ENCODE measurements around the gene CHAD. TPM values are rescaled to one million over a fixed set of nuclear protein-coding genes. Genes with fewer than 3 reads are reported as not detected.

Gene CHAD
- total and polyA plus RNA-seq, 2 donors (not counting 1 experiment from before 2014, with no cell fraction given) = 3.5 to 4.4 TPM

GRCh38 chr17:50451943-50452629 lies 16.6 kb downstream of the CHAD start:
- Histone ChIP-seq H3K27ac (ENCODE audit: low read length in 2 of 2) (peak overlapping the region; percentile 17 to 76), H3K27me3 (replicated peaks in 1 of 4; ENCODE audit: control extremely low read depth in 1 of 4, control insufficient read depth in 3 of 4, insufficient read depth in 4 of 4, low read length in 3 of 4) (no peaks in the 10 kb centered on the region), H4K20me1 (ENCODE audit: control insufficient read depth, insufficient read depth, low read length, poor library complexity, severe bottlenecking) (no peaks in the 10 kb centered on the region), H3K79me2 (ENCODE audit: control insufficient read depth, insufficient read depth, low read length) (peaks cover 7% of the 10 kb centered on the region), H3K9me3 (ENCODE audit: control extremely low read depth in 1 of 3, control insufficient read depth in 2 of 3, insufficient read depth in 1 of 3, low read length in 2 of 3) (no peaks in the 10 kb centered on the region), H3K36me3 (replicated peaks in 1 of 2; ENCODE audit: control extremely low read depth in 1 of 2, control insufficient read depth in 1 of 2, extremely low read depth in 1 of 2, insufficient read depth in 2 of 2, low read length in 1 of 2) (no peaks in the 10 kb centered on the region), H3K4me2 (replicated peaks; ENCODE audit: low read depth, low read length, poor library complexity, severe bottlenecking) (peak overlapping the region; percentile 56), H2AFZ (ENCODE audit: insufficient read depth, low read depth, low read length, poor library complexity, severe bottlenecking) (peak overlapping the region; percentile 42), H3K4me3 (ENCODE audit: control extremely low read depth in 1 of 5, extremely low read depth in 1 of 5, insufficient read depth in 1 of 5, low read depth in 2 of 5, low read length in 4 of 5) (peak overlapping the region in 2 of 5 experiments; percentile 0 to 47), H3K9ac (ENCODE audit: low read length) (peak overlapping the region; percentile 43), H3K4me1 (ENCODE audit: control insufficient read depth in 2 of 2, insufficient read depth in 2 of 2, low read length in 2 of 2) (peaks cover 20 to 27% of the 10 kb centered on the region in 2 donors)
- intact Hi-C loops (cut with micrococcal nuclease) = no loop called here
- Mint-ChIP-seq H3K9me3 (ENCODE audit: insufficient read depth) (no peaks in the 10 kb centered on the region), H3K4me1 (peaks cover 27% of the 10 kb centered on the region), H3K27me3 (no peaks in the 10 kb centered on the region), H3K4me3 (peak overlapping the region; percentile 82), H3K27ac (peak overlapping the region; percentile 95)
- POLR2A ChIA-PET = no interaction called here
- DNase-seq (no peak), ATAC-seq (ENCODE audit: low read depth) (peak; percentile 54)
- TF ChIP-seq EZH2 (IDR thresholded peaks at IDR 0.05; ENCODE audit: borderline replicate concordance, insufficient read depth, low read depth, low read length, poor library complexity, severe bottlenecking) (no peak), CTCF (IDR thresholded peaks at IDR 0.05) (no peak)
- WGBS (ENCODE audit: insufficient coverage) = 64% methylated on average over 5 of the region's 7 CpGs
- CTCF ChIA-PET = interaction anchor here (0.7 to 1.6 kb wide), 3 partner anchors 27 to 54 kb away, joined by 3 to 4 read pairs (median 4); no protein-coding TSS in a partner anchor

DNA sequence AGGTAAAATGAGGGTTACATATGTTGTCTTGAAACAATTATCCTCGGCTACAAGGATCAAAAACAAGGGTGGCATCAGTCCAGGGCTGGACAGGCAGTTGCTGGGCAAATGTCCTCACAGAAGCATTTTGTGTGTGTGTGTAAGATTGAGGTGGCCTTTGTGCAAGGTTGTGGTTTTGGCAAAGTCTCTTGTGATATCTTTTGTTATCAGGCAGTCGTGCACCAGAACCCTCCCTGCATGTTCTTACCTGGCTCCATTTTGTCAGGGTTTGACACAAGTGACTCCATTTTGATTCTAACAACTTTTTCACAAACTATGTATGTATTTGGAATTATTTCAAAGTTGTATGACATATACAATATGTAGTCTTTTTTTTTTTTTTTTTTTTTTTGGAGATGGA lies 20.0 kb downstream of the CHAD start:
- H3K27ac Mint-ChIP-seq = no peak overlapping the region
- CTCF ChIA-PET = no interaction called here

More for the DNA sequence above, 20.0 kb downstream of the CHAD start:
- Histone ChIP-seq H3K4me3 (ENCODE audit: control extremely low read depth in 1 of 5, extremely low read depth in 1 of 5, insufficient read depth in 1 of 5, low read depth in 2 of 5, low read length in 4 of 5) (no peak overlapping the region), H2AFZ (ENCODE audit: insufficient read depth, low read depth, low read length, poor library complexity, severe bottlenecking) (no peak overlapping the region), H3K9me3 (ENCODE audit: control extremely low read depth in 1 of 3, control insufficient read depth in 2 of 3, insufficient read depth in 1 of 3, low read length in 2 of 3) (no peaks in the 10 kb centered on the region), H3K4me1 (ENCODE audit: control insufficient read depth in 2 of 2, insufficient read depth in 2 of 2, low read length in 2 of 2) (peaks cover 17 to 22% of the 10 kb centered on the region in 2 donors), H3K27me3 (replicated peaks in 1 of 4; ENCODE audit: control extremely low read depth in 1 of 4, control insufficient read depth in 3 of 4, insufficient read depth in 4 of 4, low read length in 3 of 4) (no peaks in the 10 kb centered on the region), H3K79me2 (ENCODE audit: control insufficient read depth, insufficient read depth, low read length) (peaks cover 9% of the 10 kb centered on the region), H4K20me1 (ENCODE audit: control insufficient read depth, insufficient read depth, low read length, poor library complexity, severe bottlenecking) (no peaks in the 10 kb centered on the region), H3K4me2 (replicated peaks; ENCODE audit: low read depth, low read length, poor library complexity, severe bottlenecking) (no peak overlapping the region), H3K36me3 (replicated peaks in 1 of 2; ENCODE audit: control extremely low read depth in 1 of 2, control insufficient read depth in 1 of 2, extremely low read depth in 1 of 2, insufficient read depth in 2 of 2, low read length in 1 of 2) (peaks cover 0 to 2% of the 10 kb centered on the region in 2 experiments), H3K27ac (ENCODE audit: low read length in 2 of 2) (no peak overlapping the region), H3K9ac (ENCODE audit: low read length) (no peak overlapping the region)
- Mint-ChIP-seq H3K9me3 (ENCODE audit: insufficient read depth) (no peaks in the 10 kb centered on the region), H3K4me3 (no peak overlapping the region), H3K4me1 (peaks cover 20% of the 10 kb centered on the region), H3K27me3 (no peaks in the 10 kb centered on the region)
- ATAC-seq (ENCODE audit: low read depth) (no peak), DNase-seq (no peak)
- 100% methylated on average over 1 of the region's 2 CpGs for WGBS (ENCODE audit: insufficient coverage)
- intact Hi-C loops (cut with micrococcal nuclease) = no loop called here
- POLR2A ChIA-PET = no interaction called here
- TF ChIP-seq CTCF (IDR thresholded peaks at IDR 0.05) (no peak), EZH2 (IDR thresholded peaks at IDR 0.05; ENCODE audit: borderline replicate concordance, insufficient read depth, low read depth, low read length, poor library complexity, severe bottlenecking) (no peak)
